ENCODE data around the gene MMP23B. TPM values are rescaled to one million over a fixed set of nuclear protein-coding genes. Genes with fewer than 3 reads are reported as not detected.

The MMP23B gene
- total and polyA plus RNA-seq, 2 of the 8 experiments (the other 6 are each of a cell fraction or from before 2014, with no cell fraction given): 9.2 to 14.6 TPM

- TF ChIP-seq, protein P1, sequence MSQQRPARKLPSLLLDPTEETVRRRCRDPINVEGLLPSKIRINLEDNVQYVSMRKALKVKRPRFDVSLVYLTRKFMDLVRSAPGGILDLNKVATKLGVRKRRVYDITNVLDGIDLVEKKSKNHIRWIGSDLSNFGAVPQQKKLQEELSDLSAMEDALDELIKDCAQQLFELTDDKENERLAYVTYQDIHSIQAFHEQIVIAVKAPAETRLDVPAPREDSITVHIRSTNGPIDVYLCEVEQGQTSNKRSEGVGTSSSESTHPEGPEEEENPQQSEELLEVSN (IDR thresholded peaks at IDR 0.05): no peak
- TF ChIP-seq EZH2 (IDR thresholded peaks at IDR 0.05; ENCODE audit: low read depth, low read length, severe bottlenecking) (no peak), GTF2F1 (IDR thresholded peaks at IDR 0.05; ENCODE audit: borderline replicate concordance, low read depth, low read length) (no peak), POLR2A (IDR thresholded peaks at IDR 0.05; ENCODE audit: control extremely low read depth in 1 of 2, low read depth in 2 of 2, low read length in 2 of 2) (no peak), CBX5 (IDR thresholded peaks at IDR 0.05; ENCODE audit: low read depth, low read length) (no peak), SUZ12 (IDR thresholded peaks at IDR 0.05; ENCODE audit: low read length) (no peak), BRCA1 (IDR thresholded peaks at IDR 0.05; ENCODE audit: low read depth, low read length) (no peak), RNF2 (IDR thresholded peaks at IDR 0.05; ENCODE audit: borderline replicate concordance, low read depth, low read length, missing control alignments, poor library complexity, severe bottlenecking) (no peak), SP1 (IDR thresholded peaks at IDR 0.05; ENCODE audit: low read depth, low read length) (no peak), TEAD4 (IDR thresholded peaks at IDR 0.05; ENCODE audit: low read depth, low read length) (no peak), CREB1 (IDR thresholded peaks at IDR 0.05) (no peak), BCL11A (IDR thresholded peaks at IDR 0.05; ENCODE audit: low read depth in 2 of 2, low read length in 2 of 2) (no peak)
Observed at GRCh38 chr1:1680031-1680911, 48.3 kb downstream of the MMP23B start (continued).
